ENCODE results near the gene CELF4. TPM values are rescaled to one million over a fixed set of nuclear protein-coding genes. Genes with fewer than 3 reads are reported as not detected.

Gene CELF4
- total and polyA plus RNA-seq, 10 donors, result 0.46 to 3.5 (median 0.78) TPM

DNA sequence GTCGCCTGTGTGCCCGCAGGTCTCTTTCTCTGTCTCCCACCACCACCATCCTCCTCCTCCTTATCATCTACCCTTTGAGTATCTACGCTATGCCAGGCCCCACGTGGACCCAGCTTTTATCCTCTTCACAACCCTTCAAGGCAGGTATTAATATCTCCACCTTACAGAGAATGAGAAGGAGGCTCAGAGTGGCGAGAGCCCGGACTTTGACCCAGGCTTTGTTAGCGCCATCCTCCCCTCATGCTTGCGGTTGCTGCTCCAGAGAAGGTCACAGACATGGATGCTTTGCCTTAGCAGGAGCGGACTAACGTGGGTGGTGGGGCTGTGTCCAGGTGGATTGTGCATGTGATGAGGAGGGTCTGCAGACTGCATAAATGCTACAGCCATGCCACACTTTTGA lies 119.8 kb downstream of the CELF4 start:
- intact Hi-C loops (cut with DNase I; ENCODE audit: low total_unique reads), result no loop called here

DNA sequence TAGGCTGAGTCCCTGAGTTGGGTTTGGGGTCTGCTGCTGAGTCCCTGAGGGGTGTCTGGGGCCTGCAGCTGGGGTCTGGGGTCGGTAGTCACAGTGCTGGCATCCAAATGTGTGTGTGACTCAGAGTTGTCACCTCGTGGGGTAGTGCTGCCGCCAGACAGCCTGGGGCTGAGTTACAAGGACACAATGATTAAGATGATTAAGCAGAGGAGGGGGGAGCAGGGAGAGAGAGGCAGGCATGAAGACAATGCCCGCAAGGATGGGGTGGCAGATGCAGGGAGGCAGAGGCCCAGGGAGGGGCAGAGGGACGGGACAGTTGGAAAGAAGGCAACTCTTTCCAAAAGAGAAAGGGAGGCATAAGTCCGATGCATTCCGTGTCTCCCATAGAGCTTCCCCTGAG lies 120.2 kb downstream of the CELF4 start:
- Histone ChIP-seq H3K4me3 (no peak overlapping the region), H3K4me1 (peaks cover 0 to 26% (median 13%) of the 10 kb centered on the region in 6 donors), H3K9me3 (no peaks in the 10 kb centered on the region), H3K27ac (no peak overlapping the region), H3K27me3 (replicated peaks in 1 of 7) (peaks cover 0 to 43% (median 0%) of the 10 kb centered on the region in 7 donors), H3K36me3 (no peaks in the 10 kb centered on the region)
- TF ChIP-seq CTCF (IDR thresholded peaks at IDR 0.05 in 8 of 11, conservative IDR thresholded peaks at IDR 0.05 in 3 of 11), result no peak
- TF ChIP-seq POLR2AphosphoS5 (IDR thresholded peaks at IDR 0.05), result no peak
- TF ChIP-seq POLR2A (IDR thresholded peaks at IDR 0.05), result no peak
- 76 to 88% (median 79%) methylated on average over 7 of the region's 7 CpGs for WGBS, 5 donors
- intact Hi-C loops (cut with DNase I; ENCODE audit: low total_unique reads), result no loop called here
- no peak for DNase-seq

More for the DNA sequence above, 119.8 kb downstream of the CELF4 start:
- peaks cover 0 to 23% (median 15%) of the 10 kb centered on the region in 6 donors for H3K4me1 ChIP-seq
- no peak for DNase-seq
- no peak overlapping the region for H3K27ac ChIP-seq
- no peaks in the 10 kb centered on the region for H3K9me3 ChIP-seq
- H3K27me3 ChIP-seq (replicated peaks in 1 of 7), result peaks cover 0 to 43% (median 0%) of the 10 kb centered on the region in 7 donors
- no peak overlapping the region for H3K4me3 ChIP-seq
- TF ChIP-seq POLR2A (IDR thresholded peaks at IDR 0.05) (no peak), POLR2AphosphoS5 (IDR thresholded peaks at IDR 0.05) (no peak), CTCF (IDR thresholded peaks at IDR 0.05 in 8 of 11, conservative IDR thresholded peaks at IDR 0.05 in 3 of 11) (no peak)
- no peaks in the 10 kb centered on the region for H3K36me3 ChIP-seq
- 88 to 94% (median 91%) methylated on average over 10 of the region's 10 CpGs for WGBS, 5 donors

GRCh38 chr18:37443325-37444055 lies 122.1 kb downstream of the CELF4 start:
- Histone ChIP-seq H3K27me3 (replicated peaks in 1 of 7) (peaks cover 0 to 43% (median 0%) of the 10 kb centered on the region in 7 donors), H3K9me3 (no peaks in the 10 kb centered on the region), H3K4me3 (no peak overlapping the region), H3K36me3 (no peaks in the 10 kb centered on the region), H3K4me1 (peaks cover 0 to 18% (median 4%) of the 10 kb centered on the region in 6 donors), H3K27ac (no peak overlapping the region)
- DNase-seq, result no peak
- no peak for TF ChIP-seq POLR2AphosphoS5 (IDR thresholded peaks at IDR 0.05)
- no peak for TF ChIP-seq POLR2A (IDR thresholded peaks at IDR 0.05)
- no peak for TF ChIP-seq CTCF (IDR thresholded peaks at IDR 0.05 in 8 of 11, conservative IDR thresholded peaks at IDR 0.05 in 3 of 11)
- 76 to 88% (median 87%) methylated on average over 9 to 12 of the region's 12 CpGs for WGBS, 5 donors
- intact Hi-C loops (cut with DNase I; ENCODE audit: low total_unique reads), result no loop called here

GRCh38 chr18:37442477-37442876 lies 123.1 kb downstream of the CELF4 start:
- TF ChIP-seq POLR2AphosphoS5 (IDR thresholded peaks at IDR 0.05) (no peak), POLR2A (IDR thresholded peaks at IDR 0.05) (no peak), CTCF (IDR thresholded peaks at IDR 0.05 in 8 of 11, conservative IDR thresholded peaks at IDR 0.05 in 3 of 11) (no peak)
- Histone ChIP-seq H3K9me3 (no peaks in the 10 kb centered on the region), H3K27me3 (replicated peaks in 1 of 7) (peaks cover 0 to 40% (median 0%) of the 10 kb centered on the region in 7 donors), H3K27ac (no peak overlapping the region), H3K4me1 (peaks cover 0 to 11% (median 0%) of the 10 kb centered on the region in 6 donors), H3K4me3 (no peak overlapping the region), H3K36me3 (no peaks in the 10 kb centered on the region)
- whole genome bisulfite sequencing, 5 donors, result 78 to 88% (median 82%) methylated on average over 11 of the region's 11 CpGs
- no peak for DNase-seq
- intact Hi-C loops (cut with DNase I; ENCODE audit: low total_unique reads), result no loop called here

All from spleen (tissue), 11 donors.